Measurements from ENCODE around the gene FOXL3.

The FOXL3 gene

DNA sequence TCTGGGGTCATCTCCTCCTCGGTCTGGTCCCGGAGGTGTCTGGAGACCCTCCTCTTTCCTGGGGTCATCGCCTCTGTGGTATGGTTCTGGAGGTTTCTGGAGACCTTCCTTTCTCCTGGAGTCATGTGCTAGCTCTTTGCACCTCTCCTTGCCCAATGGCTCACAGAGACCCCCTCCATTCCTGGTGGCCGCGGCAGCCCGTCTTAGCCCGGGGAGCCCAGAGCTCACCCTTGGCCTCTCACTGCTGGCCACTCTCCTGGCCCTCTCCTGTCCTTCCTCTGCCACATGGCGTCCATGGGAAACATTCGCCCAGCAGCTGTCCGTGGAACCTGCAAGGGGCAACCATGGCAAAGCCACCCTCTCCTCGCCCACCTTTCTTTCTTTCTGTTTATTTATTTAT is 20.2 kb upstream of the FOXL3 start:
- DNase-seq: no peak

DNA sequence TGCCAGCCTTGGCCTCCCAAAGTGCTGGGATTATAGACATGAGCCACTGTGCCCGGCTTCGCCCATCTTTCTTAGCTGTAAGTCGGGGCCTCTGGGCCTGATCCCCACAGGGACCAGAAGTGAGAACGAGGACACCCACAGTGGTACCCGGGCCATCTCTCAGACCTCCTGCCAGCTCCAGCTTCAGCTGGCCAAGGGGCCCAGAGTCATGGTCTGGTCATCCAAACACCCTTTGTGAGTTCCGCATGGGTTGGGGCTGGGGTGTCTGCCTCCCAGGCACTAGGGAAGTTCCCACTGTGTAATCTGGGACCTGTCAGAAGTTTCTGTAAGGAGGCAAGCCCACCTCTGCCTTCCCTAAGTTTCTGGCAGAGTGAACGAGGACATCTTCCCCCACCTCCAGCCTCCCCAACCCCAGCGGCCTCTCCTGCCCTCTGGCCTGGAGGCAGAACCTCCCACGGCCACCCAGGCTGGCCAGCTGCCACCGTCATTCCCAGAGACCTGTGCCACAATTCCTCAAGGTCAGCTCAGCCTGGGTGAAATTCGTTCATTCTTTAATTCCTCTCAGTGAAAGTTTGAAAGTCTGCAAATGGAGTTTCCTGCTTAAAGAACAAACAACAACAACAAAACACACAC is 19.5 kb upstream of the FOXL3 start:
- no peak for DNase-seq

DNA sequence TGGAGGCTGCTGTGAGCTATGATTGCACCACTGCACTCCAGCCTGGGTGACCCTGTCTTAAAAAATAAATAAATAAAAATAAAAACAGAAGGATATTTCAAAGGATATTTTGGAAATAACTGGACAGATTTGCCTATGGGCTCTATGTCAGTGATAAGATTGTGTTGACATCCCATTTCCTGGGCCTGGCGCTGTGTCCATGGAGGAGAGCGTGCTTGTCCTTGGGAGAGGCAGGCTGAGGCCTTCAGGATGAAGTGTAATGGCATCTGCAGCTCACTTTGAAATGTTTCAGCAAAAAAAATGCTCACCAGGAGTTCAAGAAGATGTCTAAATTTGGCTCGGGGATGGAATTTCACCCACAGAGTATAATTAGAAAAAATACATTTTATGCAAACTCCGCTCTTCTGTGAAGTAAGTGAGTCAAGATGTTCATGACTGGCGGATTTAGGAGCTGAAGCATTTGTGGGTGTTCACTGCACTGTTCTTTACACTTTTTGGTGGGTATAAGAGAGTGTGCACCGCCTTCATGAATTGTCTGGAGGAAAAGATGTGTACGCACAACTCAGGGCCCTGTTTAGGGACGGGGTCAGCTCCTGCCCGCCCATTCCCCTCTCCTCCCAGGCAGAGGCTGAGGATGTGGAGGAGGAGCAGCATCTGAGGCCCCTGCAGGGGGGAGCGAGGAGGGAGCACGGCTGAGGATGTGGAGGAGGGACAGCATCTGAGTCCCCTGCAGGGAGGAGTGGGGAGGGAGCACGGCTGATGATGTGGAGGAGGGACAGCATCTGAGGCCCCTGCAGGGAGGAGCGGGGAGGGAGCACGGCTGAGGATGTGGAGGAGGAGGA is 18.5 kb upstream of the FOXL3 start:
- DNase-seq: no peak

DNA sequence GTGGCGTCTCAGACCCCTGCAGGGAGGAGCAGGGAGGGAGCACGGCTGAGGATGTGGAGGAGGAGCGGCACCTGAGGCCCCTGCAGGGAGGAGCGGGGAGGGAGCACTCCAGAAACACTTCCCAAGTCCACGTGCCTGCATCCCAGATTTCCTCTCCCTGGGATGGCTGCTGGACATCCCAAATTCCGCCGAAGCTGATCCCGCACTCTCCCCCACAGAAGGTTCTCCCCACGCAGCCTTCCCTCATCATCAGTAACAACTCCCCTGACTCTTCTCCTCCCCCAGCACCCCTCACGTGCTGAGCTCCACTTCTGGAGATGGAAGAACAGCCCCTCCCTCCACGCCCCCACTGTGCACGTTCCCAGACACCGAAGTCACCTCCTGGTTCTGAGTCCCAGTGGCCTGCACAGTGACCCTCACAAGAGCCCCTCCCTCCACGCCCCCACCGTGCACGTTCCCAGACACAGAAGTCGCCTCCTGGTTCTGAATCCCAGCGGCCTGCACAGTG is 17.8 kb upstream of the FOXL3 start:
- no peak for DNase-seq

DNA sequence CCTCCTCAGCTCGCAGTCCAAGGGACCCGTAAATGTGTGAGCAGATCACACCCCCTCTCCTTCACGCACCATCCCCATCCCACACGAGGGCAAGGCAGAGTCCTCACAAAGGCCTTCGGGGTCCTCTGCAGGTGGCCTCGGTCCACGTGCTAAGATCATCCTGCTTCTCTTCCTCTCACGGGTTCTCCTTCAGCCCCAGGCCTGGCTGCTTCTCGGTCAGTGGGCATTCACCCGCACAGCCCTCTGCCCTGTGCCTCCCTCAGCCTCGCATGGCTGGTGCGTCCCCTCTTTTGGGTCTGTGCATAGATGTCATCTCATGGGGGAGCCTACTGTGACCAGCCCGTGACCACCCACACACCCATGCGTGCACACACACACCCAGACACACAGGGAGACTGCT is 17.3 kb upstream of the FOXL3 start:
- DNase-seq: no peak

DNA sequence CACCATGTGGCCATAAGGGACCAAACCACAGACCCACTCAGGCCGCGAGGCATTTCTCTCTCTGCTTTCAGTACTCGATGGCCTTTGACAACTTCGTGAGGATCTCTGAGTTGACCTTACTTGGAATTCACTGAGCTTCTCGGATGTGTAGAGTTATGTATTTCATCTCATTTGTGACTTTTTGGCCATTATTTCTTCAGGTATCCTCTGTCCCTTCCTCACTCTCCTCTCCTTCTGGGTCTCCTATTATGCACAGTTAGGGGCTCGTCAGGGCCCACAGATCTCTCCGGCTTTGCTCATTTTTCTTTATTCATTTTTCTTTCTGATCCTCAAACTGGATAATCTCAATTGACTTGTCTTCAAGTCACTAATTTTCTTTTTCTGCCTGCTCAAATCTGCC is 16.6 kb upstream of the FOXL3 start:
- DNase-seq: no peak

DNA sequence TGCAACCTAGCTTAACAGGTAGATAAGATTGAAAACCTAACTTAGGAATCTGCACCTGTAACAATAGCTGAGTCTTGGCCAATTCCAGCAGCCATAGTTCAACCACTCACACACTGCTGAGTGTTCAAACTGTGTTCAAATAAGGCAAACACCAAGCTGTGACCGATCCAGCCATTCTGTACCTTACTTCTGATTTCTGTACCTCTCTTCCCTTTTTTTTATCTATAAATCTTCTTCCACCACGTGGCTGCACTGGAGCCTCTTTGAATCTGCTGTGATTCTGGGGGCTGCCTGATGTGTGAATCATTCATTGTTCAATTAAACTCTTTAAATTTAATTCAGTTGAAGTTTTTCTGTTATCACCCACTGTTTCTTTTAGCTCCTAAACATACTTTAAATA is 15.7 kb upstream of the FOXL3 start:
- no peak for DNase-seq

DNA sequence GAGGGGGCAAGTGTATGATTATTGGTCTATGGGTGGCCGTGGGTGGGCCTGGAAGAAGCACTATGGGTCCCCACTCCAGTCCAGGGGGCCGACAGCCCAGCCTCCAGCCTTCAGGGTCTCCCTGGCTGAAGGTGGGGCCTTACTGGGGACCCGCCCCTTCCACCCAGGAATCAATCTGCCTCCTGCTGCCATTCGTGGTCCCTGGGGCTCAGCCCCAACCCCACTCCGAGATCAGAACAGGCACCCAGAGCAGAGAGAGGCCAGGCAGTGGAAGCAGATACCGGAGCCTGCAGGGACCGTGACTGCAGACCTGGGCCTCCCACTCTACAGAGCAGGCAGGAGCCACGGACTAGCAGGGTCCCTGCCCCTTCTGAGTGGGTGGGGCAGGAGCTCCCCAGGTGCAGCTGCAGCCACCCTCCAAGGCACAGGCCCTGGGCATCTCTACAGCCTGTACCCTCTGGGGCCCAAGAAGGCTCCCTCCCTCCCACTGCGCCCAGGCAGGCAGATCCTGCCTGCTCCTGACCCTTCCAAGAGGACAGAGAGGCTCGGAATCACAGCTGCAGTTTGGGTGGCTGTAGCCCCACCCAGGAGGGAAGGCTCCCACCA is 13.6 kb upstream of the FOXL3 start:
- no peak for DNase-seq

DNA sequence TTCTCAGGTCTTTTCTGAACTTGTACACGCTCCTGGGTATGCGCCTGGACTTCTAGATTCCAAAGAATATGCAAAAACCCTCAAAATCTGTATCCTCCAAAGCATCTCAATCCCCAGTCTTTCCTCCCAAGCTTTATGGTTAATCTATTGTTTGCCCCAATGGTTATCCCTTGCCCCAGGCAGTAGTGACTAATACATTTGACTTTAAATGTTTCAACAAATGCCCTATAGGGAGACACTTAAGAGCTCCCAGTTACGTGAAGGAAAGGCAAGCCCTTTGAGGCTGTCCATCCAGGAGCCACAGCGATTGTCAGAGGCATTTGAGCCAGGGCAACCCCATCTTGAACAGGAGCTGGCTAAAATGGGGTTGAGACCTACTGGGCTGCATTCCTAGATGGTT is 12.7 kb upstream of the FOXL3 start:
- no peak for DNase-seq

DNA sequence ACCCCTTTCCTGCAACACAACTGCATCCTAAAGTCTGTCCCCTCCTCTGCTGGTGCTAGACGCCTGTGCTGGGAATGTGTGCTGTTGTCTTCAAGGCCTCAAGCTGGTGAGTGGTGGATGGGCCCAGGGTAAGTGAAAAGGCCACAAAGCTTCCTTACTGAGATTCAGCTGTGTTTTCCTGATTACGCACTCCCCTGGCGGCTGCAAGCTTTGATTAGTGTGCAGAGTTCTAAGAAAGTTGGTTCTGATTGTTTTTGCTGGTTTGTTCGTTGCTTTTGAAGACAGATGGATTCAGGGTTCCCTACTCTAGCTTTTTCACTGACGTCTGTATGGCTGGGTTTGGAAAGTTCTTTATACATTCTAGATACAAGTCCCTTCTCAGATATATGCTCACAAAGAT is 11.9 kb upstream of the FOXL3 start:
- no peak for DNase-seq

DNA sequence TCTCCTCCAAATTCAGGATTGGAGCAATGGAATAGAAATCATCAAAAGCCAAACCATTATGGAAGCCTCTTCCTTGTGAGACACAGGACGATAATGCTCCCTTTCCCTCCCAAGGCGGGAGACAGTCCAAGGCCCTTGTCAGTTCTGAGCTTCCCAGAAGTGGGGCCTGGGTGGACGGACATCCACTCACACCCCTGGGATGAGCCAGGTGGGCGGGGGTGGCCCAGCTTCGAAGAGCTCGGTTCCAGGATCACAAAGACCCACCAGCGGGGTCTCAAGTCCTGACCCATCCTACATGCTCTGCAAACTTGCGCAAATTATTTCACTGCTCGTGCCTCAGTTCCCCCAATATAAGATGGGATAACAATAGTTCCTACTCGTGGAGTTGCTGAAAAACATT is 10.1 kb upstream of the FOXL3 start:
- DNase-seq: no peak

DNA sequence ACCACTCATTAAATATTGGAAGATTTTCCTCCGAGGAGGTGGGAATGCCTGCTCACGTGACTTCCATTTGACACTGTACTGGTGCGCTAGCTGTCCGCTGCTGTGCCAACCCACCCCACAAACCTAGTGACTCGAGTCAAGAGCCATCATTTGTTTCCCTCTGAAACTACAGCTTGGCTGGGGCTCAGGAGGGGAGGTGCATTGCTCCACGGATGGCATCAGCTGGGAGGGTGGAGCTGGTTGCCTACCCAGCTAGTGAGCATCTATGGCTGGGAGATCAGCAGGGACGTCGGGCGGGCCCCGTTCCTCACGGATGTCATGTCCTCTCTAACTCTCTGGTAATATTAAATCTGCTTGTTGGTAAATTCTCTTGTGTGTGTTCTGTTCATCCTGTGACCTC is 9.5 kb upstream of the FOXL3 start:
- DNase-seq: no peak

DNA sequence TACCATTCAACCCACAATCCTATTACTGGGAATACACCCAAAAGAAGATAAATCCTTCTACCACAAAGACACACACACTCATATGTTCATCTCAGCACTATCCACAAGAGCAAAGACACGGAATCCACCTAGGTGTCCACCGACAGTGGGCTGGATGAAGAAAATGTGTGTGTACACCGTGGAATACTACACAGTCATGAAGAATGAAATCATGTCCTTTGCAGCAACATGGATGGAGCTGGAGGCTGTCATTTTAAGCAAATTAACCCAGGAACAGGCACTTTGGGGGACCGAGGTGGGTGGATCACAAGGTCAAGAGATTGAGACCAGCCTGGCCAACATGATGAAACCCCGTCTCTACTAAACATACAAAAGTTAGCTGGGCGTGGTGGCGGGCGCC is 8.3 kb upstream of the FOXL3 start:
- DNase-seq: no peak

DNA sequence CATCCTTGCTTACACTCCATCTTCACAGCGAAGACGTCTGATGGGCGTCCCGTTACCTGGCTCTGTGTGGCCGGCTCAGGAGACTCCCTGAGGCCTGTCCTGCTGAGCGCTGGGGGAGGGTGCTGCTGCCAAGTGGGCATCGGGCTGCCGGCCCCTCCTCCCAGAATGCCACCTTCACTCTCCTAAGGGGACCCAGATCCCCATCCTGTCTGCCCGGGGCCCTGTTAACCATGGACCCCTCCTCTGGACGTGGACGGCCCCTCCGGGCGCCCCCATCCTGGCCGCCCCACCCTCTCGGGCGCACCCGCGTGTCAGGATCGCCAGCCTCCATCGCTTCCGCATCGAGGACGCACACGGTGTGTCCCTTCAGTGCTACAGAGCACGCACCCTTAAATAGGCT is 7.3 kb upstream of the FOXL3 start:
- DNase-seq: no peak

DNA sequence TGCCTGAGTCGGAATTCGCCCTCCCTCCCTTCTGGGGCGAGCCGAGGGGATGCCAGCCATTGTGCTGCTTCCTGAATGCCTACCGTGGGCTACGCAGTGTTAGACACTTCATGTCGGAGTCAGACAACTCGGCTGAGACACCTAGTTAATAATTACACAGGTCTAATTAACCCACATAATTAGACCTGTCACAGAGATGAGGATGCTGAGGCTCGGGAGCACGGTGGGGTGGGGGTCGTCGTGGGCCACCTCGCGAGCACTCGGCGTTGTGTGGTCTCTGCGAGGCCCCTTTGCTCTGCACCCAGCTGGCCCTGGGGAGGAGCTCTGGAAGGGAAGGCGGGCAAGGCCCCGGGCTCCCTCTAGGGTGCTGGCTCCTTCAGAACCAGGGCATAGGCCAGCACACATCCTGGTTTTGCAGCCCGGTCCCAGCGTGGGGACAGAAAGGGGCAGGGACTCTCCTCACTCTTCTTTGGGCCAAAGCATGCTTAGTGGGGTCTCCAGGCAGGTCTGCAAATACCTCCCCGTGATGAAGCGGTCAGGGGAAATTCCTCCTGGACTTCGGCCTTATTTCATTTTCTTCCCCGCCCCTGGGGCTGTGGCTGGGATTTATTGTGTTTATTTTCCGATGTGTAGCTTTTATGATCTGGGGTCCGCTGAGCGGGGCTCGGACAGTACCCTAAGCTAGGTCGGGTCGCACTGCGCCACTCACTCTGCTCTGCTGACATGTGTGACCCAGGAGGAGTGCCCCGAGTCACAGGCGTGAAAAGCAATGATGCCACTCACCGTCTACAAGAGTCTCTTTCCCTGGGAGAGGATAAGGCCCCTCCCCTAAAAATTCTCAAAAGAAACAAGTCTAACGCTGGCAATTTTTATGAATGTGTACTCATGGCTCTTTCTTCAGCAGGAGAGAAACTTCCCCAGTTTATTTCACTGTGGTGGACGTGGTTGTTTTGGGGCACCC is 4.9 kb upstream of the FOXL3 start:
- no peak for DNase-seq

DNA sequence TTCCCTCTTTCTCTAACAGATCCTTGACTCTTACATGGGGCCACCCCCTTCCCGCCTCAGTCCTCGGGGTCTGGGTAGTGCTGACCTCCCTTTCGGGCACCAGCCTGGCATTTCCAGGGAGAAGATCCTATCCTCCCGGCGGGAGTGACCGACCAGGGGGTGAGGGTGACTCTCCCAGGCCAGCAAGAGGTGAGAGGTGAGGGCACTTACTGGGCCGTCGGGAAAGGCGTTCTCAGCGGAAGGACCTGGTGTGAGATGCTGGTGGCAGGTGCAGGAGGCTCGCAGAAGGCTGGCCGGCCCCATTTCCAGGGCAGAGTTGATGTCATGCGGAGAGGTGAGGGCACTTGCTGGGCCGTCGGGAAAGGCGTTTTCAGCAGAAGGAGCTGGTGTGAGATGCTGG is 4.2 kb upstream of the FOXL3 start:
- no peak for DNase-seq

DNA sequence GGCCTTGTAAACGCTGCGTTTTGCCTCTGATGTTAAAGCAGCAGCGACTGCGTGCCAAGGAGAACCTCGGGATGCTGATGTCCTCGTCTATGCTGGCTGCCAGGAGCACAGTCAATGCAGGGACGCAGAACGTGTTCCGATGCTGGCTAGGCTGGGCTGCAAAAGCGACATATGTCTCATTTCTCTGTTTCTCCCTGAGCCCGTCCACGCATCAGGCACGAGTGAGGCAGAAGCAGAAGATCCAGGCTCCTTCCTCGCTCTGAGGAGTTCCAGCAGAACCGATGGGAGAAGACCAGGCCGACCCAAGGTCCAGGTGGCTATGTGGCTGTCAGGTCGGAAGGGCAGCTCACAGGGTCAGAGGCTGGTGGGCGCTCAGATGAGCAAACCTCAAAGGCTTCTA is 3.7 kb upstream of the FOXL3 start:
- no peak for DNase-seq

DNA sequence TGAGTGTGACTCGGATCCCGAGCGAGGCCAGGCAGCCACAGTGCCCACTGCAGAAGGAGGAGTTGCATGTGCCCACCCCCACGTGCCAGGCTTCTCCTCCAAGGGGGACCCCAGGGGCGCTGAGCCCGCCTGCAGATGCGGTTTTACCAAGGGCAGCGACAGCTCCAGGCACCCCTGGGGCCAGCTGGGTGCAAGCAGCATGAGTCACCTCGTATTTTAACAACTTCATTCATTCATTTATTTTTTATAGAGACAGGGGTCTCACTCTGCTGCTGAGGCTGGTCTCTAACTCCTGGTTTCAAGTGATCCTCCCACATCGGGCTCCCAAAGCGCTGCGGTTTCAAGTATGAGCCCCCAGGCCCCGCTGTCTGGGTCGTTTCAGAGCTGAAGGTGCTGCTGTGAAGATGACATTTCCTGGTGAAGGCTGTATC is 1.3 kb upstream of the FOXL3 start:
- DNase-seq: no peak

DNA sequence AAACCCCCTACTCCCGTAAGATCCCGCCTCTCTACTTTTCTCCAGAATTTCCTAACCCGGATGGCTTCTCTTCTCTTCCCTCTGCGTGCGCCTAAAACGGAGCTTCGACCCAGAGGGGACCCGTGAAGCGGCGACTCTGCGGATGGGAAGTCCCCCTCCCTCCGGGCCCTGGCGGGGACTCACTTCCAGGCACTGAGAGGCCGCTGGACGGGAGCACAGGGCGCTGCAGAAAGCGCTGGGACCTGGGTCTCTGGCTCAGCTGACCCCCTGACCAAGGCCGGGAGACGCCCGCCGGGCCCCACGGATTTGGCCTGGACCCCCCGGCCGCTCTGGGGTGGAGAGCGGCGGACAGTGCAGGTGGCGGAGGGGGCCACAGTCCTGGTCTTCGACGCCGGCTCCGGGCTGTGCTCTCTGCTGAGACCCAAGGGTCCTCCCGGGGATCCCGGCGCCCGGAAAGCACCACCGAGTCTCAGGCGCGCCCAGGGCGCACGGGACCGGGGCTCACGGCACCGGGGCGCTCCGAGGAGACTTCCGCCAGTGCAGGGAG is 688 bp upstream of the FOXL3 start:
- no peak for DNase-seq

DNA sequence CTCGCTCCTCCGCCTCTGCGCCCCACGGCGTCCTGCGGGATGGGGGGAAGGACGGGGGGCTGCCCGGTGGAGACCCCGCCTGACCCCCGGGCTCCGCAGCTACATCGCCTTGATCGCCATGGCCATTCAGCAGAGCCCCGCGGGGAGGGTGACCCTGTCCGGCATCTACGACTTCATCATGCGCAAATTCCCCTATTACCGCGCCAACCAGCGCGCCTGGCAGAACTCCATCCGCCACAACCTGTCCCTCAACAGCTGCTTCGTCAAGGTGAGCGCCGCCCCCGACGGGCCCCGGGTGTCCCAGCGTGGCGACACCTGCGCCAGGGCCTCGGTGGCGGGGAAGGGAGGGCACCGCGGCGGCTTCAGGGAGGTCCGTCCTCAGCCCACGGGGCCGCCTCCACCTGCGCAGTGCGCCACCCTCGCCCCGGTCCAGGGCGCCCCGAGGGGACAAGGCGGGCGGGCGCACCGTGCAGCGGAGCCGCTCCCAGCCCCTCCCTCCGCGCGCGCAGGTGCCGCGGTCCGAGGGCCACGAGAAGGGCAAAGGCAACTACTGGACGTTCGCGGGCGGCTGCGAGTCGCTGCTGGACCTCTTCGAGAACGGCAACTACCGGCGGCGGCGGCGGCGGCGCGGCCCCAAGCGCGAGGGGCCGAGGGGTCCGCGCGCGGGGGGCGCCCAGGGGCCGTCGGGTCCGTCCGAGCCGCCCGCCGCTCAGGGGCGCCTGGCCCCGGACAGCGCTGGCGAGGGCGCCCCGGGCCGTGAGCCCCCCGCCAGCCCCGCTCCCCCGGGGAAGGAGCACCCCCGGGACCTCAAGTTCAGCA is 793 bp downstream of the FOXL3 start:
- no peak for DNase-seq

DNA sequence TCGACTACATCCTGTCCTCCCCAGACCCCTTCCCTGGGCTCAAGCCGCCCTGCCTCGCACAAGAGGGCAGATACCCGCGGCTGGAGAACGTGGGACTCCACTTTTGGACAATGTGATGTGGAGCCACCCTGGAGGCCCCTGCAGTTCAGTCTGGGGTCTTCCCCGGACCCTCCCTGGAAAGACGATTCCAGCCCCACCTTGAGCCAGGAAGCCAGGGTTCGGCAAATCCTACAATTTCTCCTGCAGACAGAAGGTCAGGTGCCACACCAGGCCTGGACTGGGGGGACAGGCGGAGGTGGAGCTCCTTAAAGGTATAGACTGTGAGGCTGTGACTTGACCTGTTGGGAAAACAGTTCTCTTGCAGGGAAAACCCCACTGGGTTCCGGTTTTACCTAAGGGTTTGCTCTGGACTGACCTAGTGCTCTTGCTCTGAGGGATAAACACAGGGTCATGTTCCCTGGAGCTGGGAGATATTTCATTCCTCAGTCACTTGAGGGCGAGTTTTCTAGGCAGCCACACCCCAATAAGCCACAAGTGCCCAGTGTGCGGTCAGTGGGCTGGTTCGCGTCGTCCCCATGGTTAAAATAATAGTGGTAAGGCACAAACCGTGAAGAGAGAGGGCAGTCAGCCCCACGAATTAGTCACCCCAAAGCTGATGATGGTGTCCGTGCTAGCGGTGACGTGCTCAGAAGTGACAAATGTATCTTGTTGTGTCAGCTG is 1.6 kb downstream of the FOXL3 start:
- DNase-seq: no peak

Measured in NCI-H2029 treated with DMSO at 0.1 percent for 48 hours (cell line).